CD4-positive, alpha-beta T cell treated with Interleukin-17A for 1 hour (primary cell): ENCODE measurements around the gene KRT2.
A peak's percentile ranks its signal among the peaks of the same experiment; 100 is the strongest.
"Not testable (repeated sequence)": the region's sequence is repeated elsewhere in the genome, so short reads cannot be mapped to it uniquely, and the experiment has no call there.

Experiments used
- DNase-seq: peaks from one replicate; pipeline ENCODE4 v3.0.0-alpha.2; 2020

Gene KRT2

GRCh38 chr12:52684431-52684830, 32.4 kb upstream of the KRT2 start:
- no peak for DNase-seq

DNA sequence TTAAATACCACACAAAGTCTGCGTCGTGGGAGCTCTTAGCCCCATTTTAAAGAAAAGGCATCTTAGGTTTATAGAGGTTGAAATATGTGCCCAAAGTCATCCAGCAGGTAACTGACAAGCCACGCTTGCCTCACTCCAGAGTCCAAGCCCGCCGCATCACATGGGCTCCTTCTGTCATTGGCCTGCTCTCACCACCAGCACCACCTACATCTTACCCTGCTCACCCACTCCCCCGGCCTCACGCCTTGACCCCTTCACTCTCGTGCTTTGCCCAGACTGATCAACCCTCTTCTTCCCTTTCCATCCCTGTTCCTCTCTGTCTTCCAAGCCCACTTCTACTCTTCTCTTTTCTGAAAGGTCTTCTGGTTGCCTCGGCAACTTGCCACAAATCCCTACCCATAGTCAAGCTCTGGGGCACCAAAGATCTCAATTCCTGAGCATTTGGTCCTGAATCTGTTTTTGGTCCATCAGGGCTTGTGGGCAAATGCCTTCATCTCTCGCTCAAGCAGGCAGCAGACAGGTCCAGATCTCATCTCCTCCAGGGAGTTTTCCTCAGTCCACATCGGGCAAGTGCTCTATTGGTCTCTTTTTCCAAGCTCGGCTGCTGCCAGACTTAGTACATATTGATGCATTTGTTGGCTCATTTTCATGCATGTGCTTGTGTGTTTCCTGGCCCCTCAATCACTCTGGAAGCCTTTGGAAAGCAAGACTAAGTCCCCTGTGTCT, 31.7 kb upstream of the KRT2 start:
- DNase-seq: no peak

DNA sequence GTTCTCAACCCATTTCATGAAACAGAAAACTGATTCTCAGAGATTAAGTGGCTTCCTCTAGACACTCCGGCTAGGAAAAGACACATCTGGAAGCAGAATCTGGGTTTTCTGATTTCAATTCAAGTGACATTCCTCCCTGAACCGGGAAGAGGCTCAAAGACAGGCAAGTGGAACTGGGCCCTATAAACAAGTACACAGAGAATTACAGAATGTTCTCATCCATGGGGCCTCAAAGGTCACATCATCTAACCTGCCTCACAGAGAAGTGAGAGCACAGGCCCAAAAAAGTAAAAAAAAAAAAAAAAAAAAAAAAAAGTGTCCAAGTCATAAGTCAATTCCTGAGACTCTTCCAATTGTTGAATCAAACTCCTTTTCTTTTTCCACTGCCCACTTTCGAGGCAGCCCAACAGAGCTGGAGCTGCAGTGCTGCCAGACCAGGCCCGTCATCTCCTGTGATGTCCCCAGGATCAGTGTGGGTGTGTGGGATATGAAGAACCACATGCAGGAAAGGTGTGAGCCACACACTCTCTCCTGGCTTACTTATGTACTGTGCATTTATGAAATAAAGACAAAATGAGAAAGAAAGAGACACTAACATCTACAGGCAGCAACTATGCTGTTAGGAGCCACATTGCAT, 31.0 kb upstream of the KRT2 start:
- DNase-seq: no peak

- no peak for DNase-seq
Observed at GRCh38 chr12:52682381-52682660, 30.3 kb upstream of the KRT2 start.

DNA sequence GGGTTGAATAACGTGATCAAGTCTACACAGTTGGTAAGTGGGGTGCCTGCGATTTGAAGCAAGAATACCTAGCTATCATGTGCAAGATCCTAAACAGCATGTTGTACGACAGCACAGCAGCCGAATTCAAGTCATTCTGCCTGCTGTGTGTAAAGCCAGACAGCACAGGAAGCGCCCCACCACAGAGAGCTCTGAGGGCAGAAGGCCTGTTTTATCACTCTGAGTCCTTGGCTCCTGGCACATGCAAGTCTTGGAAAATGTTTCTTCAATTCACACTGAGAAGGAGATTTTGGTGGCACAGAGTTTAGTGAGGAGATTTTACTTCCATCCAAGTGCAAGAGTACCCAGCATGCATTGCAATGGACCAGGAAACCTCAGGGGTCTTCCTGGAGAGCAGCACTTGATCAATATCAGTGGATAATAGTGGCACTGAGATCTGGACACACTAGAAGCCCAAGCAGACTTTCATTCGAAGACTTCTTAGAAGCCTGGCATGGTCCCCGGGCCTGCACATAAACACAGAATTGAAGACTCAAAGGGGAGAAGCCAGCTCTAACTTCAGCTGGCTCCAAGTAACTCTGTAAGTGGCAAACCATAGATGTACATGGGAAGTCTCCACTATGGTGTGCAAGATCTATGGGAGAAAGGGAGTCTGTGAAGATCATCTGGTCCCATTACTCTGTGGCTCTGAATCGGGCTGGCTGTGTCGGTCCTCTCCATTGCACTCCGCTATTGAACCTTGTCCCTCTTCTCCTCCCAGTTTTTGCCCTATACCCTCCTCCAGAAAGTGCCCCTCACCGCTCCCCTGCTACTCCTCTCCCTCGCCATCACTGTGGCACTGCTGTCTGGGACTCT, 29.7 kb upstream of the KRT2 start:
- peak; percentile 23 for DNase-seq

DNA sequence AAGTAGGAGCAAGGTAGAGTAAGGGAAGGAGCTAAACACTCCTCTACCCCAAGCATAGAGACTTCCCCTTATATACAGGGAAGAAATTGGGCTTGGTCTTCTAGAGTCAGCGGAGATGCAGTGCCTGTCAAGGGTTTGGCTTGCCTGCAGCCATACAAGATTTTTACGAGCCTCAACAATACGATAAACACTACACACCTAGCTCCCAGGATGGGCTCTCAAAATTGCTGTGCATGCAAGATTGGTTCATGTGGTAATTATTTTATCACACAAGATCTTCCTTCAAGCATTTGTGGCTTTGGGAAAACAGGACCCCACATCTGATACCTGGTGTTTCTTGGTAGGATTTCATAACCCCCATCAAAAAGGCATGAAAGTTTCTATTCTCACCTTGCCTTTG, 28.4 kb upstream of the KRT2 start, which contains the start of gene KRT1:
Gene KRT1, minus strand, starts transcription at position 45 of the 400 bp plus-strand sequence. CDS start 59 bp downstream, outside the sequence.
- DNase-seq: no peak

- no peak for DNase-seq
Observed at GRCh38 chr12:52679875-52680274, 27.9 kb upstream of the KRT2 start.

- no peak for DNase-seq
Observed at GRCh38 chr12:52677671-52678070, 25.7 kb upstream of the KRT2 start.

DNA sequence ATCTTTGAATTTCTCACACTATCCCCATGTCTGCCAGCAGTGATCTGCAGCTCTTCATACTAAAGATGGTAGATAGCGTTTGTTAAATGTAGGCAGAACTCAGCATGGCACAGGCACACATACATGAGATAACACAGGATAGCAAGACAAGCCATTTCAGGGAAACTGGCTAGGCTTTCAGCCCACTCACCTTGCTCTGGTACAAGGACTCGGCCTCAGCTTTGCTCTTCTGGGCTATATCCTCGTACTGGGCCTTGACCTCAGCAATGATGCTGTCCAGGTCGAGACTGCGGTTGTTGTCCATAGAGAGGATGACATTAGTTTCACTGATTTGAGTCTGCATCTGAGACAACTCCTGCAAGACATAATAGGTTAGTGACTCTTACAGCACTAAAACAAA, 25.1 kb upstream of the KRT2 start:
- DNase-seq: no peak

- DNase-seq: no peak
Observed at GRCh38 chr12:52676163-52676562, 24.2 kb upstream of the KRT2 start.

- DNase-seq: no peak
Observed at GRCh38 chr12:52675301-52675701, 23.3 kb upstream of the KRT2 start.

- no peak for DNase-seq
Observed at GRCh38 chr12:52674433-52674775, 22.4 kb upstream of the KRT2 start.

DNA sequence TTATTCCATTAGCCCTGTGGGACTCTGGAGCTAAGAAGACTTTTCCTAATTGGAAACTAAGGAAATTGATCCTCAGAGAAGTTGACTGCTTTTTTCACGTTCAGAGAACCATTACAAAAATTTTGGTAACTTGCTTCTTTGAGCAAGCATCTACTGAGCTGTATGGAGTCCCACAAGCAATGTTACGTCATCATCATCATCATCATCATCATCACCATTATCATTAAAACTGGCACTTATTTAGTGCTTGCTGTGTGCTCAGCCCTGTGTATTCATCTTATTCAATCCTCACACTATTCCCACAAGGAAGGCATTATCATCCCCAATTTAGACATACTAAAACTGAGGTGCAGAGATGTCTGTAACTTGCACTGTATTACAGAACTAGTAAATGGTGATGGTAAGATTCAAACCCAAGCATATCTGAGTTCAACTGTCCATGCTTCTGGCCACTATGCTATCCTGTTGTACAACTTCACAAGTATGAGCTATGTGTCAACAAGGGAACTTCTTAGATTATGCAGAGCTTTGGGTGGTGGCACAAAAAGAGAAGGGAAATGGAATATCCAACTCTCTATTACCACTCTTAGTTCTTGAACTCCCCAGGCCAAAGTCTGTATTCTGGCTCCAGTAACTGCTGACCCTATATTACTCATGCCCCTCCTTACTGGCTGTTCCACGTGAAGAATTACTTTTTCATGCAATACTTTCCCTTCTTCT, 21.9 kb upstream of the KRT2 start:
- DNase-seq: no peak

DNA sequence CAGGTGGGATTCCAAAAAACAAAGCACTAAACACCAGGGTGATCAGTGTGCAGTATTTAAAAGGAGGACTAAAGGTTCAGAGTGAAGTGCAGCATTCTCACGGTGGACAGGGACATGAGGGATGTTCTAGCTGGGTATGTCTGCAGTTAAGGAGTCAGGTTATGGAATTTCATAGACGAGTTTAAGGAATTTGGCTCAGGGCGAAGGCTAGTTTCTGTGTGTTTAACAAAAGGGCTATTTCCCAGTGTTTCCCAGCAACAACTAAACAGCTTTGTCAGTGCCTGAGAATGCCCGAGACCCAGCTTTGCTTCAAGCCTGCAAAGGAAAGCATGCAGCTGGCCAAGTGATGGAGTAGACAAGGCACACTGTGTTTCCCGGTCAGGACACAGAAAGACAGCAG, 21.2 kb upstream of the KRT2 start:
- DNase-seq: no peak

GRCh38 chr12:52672321-52672933, 20.4 kb upstream of the KRT2 start:
- DNase-seq: no peak

DNA sequence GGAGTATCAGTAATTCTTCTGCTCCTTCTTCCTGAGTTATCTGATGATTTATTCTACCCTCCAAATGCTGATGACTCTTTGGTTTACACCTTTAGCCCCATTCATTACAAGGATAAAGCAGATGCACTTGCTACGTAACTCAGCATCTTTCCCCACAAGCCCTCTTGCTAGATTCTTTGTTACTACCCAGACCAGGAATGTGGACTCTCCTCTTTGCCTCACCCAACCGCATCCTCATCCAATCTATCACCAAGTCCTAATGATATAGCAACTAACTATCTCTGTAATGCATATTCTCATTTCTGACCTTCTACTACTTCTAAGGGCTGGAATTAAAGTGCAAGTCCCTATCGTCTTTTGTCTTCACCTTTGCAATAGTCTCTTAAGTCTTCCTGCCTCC, 18.9 kb upstream of the KRT2 start:
- no peak for DNase-seq

DNA sequence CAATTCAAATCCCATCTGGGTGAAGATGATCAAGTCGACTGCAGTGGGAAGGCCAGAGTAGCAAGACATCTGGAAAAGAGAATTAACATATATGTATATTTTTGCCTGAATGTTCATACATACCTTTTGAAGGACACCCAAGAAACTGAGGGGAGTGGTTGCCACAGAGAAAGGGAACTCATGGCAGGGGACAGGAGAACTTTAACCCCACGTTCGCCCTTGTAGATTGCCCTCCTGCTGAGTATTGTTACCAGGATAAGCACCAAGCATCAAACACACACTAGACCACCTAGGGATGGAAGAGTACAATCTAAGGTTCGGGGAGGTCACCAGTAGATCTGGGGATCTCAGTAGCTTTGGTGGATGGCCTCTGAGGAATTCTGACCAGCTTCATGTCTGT, 18.5 kb upstream of the KRT2 start:
- DNase-seq: no peak

- not testable (repeated sequence) for DNase-seq
Observed at GRCh38 chr12:52669941-52670340, 17.9 kb upstream of the KRT2 start.

DNA sequence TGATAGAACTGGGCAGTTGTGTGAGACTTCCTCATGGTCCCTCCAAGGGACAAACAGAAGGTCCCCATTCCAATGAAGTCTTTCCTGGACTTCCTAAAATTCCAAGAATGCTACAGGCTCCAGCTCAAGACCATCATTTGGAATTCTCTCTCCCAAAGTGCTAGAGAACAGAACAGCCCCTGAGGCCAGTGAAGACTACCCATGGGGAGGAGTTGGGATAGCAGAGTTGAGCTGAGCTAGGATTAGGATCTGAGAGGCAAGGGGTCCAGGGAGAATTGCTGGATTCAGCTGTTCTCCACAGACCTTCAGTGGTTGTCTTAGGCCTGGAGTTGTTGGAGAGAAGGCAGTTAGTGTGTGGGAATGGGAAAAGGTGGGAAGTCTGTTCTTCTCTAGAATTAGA, 17.4 kb upstream of the KRT2 start:
- no peak for DNase-seq

GRCh38 chr12:52667931-52668330, 15.9 kb upstream of the KRT2 start:
- no peak for DNase-seq

GRCh38 chr12:52667509-52667908, 15.5 kb upstream of the KRT2 start:
- no peak for DNase-seq

DNA sequence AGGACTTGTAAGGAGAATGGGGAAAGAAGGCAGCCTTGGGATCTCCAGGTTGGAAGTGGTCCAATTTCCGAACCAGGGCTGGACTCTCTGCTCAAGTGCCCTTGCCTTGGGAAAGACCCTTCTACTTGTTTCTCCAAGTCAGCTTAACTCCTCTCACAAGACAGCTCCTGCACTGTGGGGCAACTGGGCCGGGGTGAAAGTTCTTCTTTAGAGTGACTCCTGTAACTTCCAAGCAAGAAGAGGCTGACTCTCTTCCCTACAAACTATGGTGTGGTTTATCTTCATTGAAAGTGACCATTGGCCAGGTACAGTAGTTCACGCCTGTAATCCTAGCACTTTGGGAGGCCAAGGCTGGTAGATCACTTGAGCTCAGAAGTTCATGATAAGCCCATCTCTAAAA, 14.5 kb upstream of the KRT2 start:
- no peak for DNase-seq

DNA sequence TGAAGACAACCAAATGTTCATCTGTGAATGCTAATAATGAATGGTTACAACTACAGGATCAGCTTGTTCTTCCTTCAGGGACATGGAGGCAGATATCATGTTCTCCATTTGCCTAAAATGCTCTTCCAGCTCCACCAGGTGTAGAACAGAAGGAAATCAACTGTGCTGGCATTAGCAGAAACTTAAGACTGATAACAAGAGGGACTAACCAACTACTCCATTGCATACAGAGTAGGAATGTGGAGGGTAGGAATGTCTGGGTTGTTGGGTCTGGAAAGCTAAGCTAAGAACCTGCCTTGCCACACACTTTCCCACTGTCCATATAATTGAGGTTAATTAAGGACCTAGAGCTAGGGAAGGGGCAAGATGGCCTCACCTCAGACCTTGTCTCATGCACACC, 11.4 kb upstream of the KRT2 start:
- DNase-seq: no peak
